GM21367 (cell line): ENCODE measurements around the gene TMEM119.
"Not testable (repeated sequence)": the region's sequence is repeated elsewhere in the genome, so short reads cannot be mapped to it uniquely, and the experiment has no call there.

Experiments
- ATAC-seq: cut with Tn5 transposase; IDR thresholded peaks from one replicate; pipeline ENCODE4 v1.9.1; 2021; ENCODE audit not compliant: unreplicated experiment

The TMEM119 gene

DNA sequence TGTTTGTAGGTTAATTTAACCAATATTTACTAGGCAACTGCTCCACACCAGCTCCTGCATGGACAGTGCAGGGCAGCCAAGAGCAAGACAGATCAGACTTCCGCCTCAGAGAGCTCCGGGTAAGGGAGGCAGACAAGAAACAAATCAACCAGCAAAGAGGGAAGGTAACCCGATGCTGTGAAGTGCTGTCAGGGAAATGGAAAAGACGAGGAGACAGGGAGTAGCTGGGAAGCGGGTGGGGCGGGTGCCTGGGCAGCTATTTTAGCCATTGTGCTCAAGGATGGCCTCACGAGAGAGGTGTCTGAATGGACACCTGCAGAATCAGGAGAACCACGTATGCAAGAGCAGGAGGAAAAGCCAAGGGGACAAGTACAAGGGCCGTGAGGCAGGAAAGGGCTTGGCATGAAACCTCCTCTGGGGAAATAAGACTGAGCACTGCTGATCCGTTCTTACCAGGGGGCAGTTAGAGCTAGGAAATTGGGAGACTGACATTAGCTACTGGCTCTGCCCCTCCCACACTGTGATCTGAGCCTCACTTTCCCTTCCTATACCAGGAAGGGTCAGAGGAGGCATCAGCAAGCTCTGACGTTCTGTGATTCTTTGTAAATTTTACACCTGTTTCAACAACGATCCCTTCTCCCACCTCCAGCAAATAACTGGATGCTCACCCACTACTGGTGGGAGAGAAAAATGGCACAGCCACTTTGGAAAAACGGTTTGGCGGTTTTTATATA, 6.5 kb upstream of the TMEM119 start:
- no peak for ATAC-seq

- ATAC-seq: no peak
Measured at GRCh38 chr12:108603743-108604142, 5.9 kb upstream of the TMEM119 start.

DNA sequence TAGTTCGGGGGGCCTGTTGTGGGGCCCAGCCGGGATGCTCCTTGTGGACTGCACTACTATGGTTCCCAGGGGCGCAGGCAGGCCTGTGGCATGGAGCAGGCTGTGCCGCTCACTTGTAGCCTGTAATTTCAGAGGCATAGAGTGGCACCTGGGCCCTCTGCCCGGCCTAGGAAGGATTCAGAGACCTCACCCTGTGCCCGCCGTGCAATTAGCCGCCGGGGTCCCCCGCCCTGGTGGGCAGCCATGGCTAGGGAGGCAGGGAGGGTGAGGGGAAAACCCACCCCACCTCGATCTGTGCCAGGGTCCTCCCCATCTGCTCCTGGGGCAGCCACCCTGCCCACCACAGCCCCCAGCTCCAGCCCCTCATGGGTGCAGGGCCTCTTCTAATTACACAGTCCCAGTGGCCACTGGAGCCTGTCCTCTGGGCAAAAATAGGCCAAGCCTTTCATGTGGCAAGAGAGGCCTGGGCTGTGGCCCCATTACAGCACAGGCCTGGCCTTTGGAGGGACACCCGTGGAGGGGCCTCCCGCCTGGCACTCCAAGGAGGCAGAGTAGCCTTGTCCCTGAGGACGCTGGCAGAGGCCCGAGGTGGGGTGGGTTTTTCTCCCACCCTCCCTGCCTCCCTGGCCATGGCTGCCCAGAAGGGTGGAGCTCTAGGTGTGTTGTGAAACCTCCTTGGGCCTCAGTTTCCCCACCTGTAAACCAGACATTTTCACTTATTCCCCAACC, 5.3 kb upstream of the TMEM119 start:
- no peak for ATAC-seq

DNA sequence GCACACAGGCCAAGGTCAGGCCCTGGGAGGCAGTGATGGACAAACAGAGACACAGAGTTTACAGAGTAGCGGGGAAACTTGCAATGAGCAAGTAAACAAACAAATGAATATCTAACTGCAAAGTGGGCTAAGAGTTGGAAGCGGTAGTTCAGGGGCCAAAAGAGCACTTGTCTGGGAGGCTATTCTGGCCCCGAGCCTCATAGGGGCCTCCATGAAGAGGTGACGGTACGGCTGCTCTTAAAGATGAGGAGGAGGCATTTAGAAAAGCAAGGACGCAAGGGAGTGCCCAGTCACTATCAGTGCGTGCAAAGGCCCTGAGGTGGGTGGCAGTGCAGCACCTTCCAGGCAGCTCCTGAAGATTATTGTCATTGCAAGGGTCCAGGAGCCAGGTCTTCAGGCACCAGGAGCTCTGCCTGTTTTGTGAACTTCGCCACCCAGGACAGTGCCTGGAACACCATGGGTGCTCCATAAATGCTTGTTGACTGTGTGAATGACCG, 4.4 kb upstream of the TMEM119 start:
- ATAC-seq: no peak

- ATAC-seq: no peak
Measured at GRCh38 chr12:108600702-108601007, 2.8 kb upstream of the TMEM119 start.

GRCh38 chr12:108599948-108600701, 2.2 kb upstream of the TMEM119 start:
- no peak for ATAC-seq

- ATAC-seq: no peak
Measured at GRCh38 chr12:108599541-108599940, 1.7 kb upstream of the TMEM119 start.

DNA sequence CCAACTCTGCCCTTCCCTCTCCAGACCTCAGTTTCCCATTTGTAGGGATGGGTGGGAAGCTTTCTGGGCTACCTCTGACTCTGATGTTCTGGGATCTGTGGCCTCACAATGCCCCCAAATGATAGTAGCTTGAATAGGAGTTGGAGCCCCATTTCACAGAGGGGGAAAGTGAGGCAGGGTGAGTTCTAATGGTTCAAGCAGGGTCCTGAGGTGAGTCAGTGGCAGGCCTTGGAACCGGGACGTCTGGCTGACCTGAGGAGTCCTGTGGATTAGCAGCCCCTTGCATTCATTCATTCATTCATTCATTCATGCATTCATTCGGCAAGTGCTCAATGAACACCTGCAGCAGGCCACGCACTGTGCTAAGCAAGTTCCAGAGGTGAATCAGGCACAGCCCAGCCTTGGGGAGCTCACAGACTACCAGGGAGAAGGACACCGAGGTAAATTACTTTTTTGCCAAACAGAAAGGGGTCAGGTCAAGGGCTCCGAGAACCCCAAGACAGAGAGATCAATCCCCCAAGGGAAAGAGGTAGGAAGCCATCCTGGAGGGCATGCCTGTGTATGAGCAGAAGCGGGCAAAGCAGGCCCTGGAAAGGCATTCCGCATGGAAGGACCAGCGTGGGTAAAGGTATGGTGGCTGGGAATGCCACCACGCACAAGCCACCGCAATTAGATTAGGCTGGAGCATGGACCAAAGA, 818 bp upstream of the TMEM119 start:
- ATAC-seq: no peak

DNA sequence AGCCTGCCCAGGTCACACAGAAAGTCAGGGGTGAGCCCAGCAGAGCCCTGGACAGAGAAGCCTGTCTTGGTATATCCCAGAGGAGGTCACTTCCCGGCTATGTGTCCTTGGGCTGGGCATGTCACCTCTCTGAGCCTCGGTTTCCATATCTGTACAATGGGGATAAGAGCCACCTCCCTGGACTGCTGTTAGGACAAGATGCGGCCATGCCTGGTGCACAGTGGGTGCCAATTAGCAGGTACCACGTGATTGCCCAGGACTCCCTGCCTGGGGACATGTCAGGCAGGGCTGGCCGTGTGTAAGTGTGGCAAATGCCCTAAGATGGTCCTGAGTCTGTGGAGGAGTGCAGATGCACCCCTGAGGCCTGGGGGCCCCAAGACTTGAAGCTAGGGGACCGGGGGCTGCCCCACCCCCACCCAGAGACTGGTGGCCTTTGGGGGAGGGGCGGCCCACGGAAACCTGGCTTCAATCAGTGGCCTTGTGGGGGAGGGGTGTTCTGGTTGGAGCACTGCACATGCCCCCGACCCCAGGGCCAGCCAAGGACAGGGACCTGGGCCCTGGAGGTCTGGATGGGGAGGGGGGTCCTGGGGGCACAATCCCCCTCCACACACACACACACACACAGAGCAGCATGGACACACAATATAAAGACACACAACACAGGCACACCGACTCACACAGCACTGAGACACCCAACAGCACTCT, 878 bp downstream of the TMEM119 start:
- ATAC-seq: no peak

DNA sequence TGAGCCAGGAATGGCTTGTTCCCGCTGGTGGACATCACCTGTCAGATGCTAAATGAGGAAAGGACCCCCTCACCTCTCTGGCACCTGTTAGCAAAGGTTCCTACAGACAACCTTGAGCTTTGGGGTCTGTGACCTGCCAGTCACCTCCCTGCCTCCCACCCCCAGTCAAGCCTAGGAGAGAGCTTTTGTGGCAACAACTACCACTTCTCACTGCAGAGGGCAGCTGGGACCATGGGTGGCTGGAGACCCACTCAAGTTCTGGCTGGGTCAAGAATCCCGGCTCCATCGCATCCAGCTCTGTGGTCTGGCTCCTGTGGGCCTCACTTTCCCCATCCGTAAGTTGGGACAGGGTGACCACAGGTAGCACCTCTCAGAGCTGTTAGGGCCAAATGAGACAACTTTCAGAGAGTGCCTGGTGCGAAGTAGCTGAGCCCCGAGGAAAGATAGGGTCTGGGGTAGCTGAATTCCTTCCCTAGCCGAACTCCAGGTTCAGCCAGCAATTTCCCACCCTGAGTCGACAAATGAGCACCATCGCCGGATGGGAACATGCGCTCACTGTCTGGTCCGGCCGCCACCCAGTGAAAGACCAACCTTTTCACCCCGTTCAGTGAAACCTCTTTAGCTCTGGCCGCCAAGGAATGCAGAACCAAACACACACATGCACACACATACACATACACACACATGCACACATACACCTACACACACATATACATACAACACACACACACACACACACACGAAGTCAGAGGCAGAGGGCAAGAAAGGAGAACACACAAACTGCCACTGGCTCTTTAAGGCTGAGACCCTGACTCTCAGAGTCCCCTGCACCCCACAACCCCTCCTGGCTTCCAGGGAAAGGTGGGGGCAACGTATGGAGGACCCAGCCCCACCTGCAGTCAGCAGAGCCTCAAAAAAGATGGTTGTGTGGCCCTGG, 1.9 kb downstream of the TMEM119 start:
- no peak for ATAC-seq

GRCh38 chr12:108594960-108595710, 2.7 kb downstream of the TMEM119 start:
- ATAC-seq: no peak

DNA sequence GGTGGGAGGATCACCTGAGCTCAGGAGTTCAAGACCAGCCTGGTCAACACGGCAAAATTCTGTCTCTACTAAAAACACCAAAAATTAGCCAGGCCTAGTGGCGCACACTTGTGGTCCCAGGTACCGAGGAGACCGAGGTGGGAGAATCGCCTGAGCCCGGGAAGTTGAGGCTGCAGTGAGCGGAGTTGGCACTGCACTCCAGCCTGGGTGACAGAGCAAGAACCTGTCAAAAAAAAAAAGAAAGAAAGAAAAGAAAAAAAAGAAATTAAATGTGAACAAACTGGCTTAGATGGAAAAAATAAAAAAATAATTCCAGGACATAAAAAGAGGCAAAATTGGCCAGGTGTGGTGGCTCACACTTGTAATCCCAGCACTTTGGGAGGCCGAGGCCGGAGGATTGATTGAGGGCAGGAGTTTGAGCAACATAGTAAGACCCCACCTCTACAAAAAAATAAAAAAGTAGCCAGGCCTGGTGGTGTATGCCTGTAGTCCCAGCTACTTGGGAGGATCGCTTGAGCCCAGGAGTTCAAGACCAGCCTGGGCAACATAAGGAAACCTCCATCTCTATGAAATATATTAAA, 3.5 kb downstream of the TMEM119 start:
- ATAC-seq: no peak

GRCh38 chr12:108592033-108592909, 5.6 kb downstream of the TMEM119 start:
- no peak for ATAC-seq

DNA sequence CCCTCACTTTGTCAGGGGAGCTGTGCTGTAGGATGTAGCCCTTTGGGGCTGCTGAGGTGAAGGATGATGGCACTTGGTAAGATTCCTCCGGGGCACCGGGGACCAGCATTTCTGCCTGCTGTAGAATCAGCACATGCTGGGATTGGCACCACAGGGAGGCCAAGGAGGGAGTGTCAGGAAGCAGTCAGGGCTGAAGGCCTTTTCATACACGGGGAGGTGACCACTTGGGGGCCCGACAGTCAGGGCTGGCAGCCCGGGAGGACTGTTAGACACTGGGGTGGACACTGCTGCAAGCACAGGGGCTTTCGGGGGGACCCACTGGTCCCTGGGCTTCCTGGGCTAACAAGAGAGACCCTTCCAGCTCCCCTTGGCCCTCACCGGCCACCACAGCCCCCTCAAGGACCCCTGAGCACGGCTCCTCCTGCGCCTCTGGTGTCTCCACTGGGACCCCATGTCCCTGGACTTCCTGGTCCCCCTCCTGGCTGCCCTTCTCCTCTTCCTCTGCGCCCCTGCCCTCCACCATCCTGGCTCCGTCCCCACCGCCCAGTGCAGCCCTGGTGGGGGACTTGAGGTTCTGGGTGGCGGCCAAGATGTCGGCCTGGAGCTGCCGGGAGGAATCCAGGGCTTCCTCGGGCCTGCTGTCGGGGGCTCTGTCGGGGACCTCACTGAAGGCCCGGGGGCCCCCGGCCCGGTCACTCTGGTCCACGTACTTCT, 6.5 kb downstream of the TMEM119 start:
- no peak for ATAC-seq

GRCh38 chr12:108590463-108590862, 7.4 kb downstream of the TMEM119 start:
- not testable (repeated sequence) for ATAC-seq

DNA sequence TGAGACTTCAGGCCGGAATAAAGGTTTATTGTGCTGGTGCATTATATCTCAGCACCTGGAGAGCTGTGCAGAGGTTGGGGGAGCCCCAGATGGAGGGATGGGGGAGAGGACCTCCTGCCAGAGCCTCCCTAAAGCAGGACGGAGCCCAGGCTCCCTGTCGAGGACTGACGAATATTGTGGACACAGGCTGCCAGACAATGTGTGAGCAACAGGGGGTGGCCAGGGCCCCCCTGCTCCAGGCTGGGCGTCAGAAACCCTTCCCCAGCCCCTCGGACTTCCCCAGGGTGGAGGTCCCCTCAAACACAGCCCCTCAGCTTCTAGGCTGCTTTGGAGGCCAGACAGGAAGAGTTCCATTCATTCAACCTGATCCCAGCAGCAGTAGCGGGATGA, 8.0 kb downstream of the TMEM119 start:
- ATAC-seq: no peak
